Measurements from ENCODE around the gene MANBA.
"Not testable (repeated sequence)": the region's sequence is repeated elsewhere in the genome, so short reads cannot be mapped to it uniquely, and the experiment has no call there.

The MANBA gene

DNA sequence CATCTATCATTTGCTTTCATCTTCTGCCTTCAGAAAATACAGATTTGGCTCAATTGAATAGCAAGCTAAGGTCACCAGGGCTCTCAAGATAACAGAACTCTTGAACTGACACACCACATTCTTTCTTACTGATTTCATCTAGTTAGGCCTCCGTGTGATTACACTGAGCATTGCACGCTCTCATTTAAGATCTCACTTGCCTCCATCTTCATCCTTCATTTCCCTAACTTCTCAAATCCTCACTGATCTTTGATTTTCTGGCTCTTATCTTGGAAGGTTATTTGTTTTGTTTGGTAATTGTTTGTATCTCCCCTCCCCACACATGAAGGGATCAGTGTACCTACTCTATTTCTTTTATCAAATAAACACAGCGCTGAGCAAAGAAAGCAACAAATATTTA lies 47.7 kb downstream of the MANBA start:
- DNase-seq: no peak
- Histone ChIP-seq H3K4me1 (no peaks in the 10 kb centered on the region), H3K9me3 (no peaks in the 10 kb centered on the region), H3K27ac (no peak overlapping the region), H3K36me3 (peaks cover 0 to 18% (median 7%) of the 10 kb centered on the region in 3 donors), H3K4me3 (no peak overlapping the region), H3K27me3 (no peaks in the 10 kb centered on the region)
- intact Hi-C loops (cut with DNase I; ENCODE audit: low total_unique reads): no loop called here
- TF ChIP-seq CTCF (IDR thresholded peaks at IDR 0.05): no peak

- Histone ChIP-seq H3K36me3 (peaks cover 0 to 14% (median 7%) of the 10 kb centered on the region in 3 donors), H3K27me3 (no peaks in the 10 kb centered on the region), H3K4me3 (no peak overlapping the region), H3K27ac (no peak overlapping the region), H3K4me1 (no peaks in the 10 kb centered on the region), H3K9me3 (peaks cover 0 to 6% (median 0%) of the 10 kb centered on the region in 3 donors)
- intact Hi-C loops (cut with DNase I; ENCODE audit: low total_unique reads): no loop called here
- no peak for DNase-seq
- TF ChIP-seq CTCF (IDR thresholded peaks at IDR 0.05): no peak
Observed at GRCh38 chr4:102710986-102711385, 49.8 kb downstream of the MANBA start.

DNA sequence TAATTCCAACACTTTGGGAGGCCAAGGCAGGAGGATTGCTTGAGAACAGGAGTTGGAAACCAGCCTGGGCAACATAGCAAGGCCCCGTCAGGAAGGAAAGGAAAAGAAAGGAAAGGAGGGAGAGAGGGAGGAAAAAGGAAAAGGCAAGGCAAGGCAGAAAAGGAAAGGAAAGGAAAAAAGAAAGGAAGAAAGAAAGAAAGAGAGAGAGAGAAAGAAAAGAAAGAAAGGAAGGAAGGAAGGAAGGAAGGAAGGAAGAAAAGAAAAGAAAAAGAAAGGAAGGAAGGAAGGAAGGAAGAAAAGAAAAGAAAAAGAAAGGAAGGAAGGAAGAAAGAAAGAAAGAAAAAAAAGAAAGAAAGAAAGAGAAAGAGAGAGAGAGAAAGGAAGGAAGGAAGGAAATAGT lies 51.7 kb downstream of the MANBA start:
- DNase-seq; intact Hi-C loops (cut with DNase I; ENCODE audit: low total_unique reads); H3K9me3 ChIP-seq: not testable (repeated sequence)

DNA sequence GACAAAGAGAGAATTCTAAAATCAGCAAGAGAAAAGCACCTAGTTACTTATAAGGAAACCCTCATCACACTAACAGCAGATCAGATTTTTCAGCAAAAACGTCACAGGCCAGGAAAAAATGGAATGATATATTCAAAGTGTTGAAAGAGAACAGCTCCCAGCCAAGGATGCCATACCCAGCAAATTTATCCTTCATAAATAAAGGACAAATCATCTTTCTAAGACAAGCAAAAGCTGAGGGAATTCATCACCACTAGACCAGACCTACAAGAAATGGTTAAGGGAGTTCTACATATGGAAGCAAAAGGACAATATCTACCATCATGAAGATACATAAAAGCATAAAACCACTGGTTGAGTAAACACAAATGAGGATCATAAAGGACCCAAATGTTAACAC lies 53.6 kb downstream of the MANBA start:
- no peaks in the 10 kb centered on the region for H3K4me1 ChIP-seq
- no peak overlapping the region for H3K27ac ChIP-seq
- no peak for DNase-seq
- peaks cover 0 to 6% (median 0%) of the 10 kb centered on the region in 3 donors for H3K9me3 ChIP-seq
- TF ChIP-seq CTCF (IDR thresholded peaks at IDR 0.05): no peak
- intact Hi-C loops (cut with DNase I; ENCODE audit: low total_unique reads): no loop called here
- H3K36me3 ChIP-seq: peaks cover 0 to 7% (median 5%) of the 10 kb centered on the region in 3 donors
- no peaks in the 10 kb centered on the region for H3K27me3 ChIP-seq
- no peak overlapping the region for H3K4me3 ChIP-seq

More for the DNA sequence above, 51.7 kb downstream of the MANBA start:
- H3K36me3 ChIP-seq: peaks cover 0 to 19% (median 7%) of the 10 kb centered on the region in 3 donors
- not testable (repeated sequence) for H3K27ac ChIP-seq, H3K27me3 ChIP-seq, H3K4me3 ChIP-seq, H3K4me1 ChIP-seq

- intact Hi-C loops (cut with DNase I; ENCODE audit: low total_unique reads): no loop called here
- TF ChIP-seq CTCF (IDR thresholded peaks at IDR 0.05): no peak
- Histone ChIP-seq H3K36me3 (peaks cover 0 to 5% (median 0%) of the 10 kb centered on the region in 3 donors), H3K27ac (no peak overlapping the region), H3K4me3 (no peak overlapping the region), H3K9me3 (peaks cover 0 to 6% (median 0%) of the 10 kb centered on the region in 3 donors), H3K27me3 (no peaks in the 10 kb centered on the region), H3K4me1 (no peaks in the 10 kb centered on the region)
- DNase-seq: no peak
Observed at GRCh38 chr4:102705391-102705935, 55.3 kb downstream of the MANBA start.

DNA sequence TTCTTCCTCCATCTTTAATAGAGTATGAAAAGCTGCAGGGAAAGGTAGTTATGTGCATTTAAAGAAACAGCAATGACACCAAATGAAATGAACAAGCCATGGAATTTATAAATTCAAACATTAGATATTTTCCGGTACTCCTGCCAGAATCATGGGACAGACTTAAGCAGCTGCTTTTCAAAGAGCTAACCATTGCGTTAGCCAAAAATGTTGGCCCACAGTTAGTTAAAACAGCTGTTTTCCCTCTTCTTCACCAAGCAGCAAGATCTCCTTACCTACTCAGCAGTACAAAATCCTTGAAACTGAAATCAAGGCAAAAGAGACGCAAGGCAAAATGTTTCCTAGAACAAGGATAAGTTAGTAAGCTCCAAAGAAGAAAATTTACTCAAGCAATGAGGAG lies 64.0 kb downstream of the MANBA start:
- no peak for DNase-seq
- intact Hi-C loops (cut with DNase I; ENCODE audit: low total_unique reads): no loop called here
- TF ChIP-seq CTCF (IDR thresholded peaks at IDR 0.05): no peak
- H3K27ac ChIP-seq: no peak overlapping the region
- H3K9me3 ChIP-seq: no peaks in the 10 kb centered on the region
- no peak overlapping the region for H3K4me3 ChIP-seq
- peaks cover 0 to 10% (median 4%) of the 10 kb centered on the region in 3 donors for H3K36me3 ChIP-seq
- no peaks in the 10 kb centered on the region for H3K4me1 ChIP-seq
- no peaks in the 10 kb centered on the region for H3K27me3 ChIP-seq
